ENCODE measurements around the gene SLC9A3.

The SLC9A3 gene

DNA sequence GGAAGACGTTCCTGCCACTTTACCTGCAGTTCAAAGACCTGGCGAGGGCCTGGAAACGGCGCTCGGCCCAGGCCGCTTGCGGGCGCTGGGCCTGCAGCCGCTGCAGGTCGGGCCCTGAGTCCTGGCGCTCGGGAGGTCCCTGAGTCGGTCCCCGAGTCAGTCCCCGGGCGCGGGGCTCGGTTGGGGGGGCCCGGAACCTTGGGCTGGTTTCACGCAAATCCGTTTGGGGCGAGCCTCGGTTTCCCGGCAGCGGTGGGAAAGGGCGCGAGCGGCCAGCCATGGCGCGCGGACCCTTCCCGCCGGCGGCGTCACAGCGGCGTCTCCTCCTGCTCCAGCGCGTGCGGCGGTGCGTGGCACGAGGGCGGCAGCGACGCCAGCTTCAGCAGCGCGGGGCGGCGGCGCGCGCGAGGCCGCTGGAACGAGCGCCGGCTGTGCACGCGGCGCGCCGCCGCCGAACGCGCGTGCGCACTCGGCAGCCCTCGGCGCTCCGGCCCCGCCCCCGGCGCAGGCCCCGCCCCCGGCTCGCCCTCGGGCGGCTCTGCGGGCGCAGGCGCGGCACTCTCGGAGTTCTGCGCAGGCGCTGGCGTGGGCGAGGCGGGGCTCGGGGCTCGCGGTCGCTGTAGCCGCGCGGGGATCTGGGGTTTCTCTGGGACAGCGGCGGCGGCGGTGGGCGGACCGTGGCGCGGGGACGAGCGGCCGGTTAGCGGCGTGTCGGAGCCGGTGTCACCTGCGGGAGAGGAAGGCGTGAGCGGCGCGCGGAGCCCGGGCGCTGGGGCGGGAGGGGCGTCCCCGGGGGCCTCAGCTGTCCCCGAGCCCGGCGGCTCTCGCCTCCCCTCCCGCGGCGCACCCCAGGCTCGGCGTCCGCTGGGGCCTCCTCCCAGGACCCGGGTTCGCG lies 51.3 kb downstream of the SLC9A3 start (continued):
- TF ChIP-seq, protein P1, sequence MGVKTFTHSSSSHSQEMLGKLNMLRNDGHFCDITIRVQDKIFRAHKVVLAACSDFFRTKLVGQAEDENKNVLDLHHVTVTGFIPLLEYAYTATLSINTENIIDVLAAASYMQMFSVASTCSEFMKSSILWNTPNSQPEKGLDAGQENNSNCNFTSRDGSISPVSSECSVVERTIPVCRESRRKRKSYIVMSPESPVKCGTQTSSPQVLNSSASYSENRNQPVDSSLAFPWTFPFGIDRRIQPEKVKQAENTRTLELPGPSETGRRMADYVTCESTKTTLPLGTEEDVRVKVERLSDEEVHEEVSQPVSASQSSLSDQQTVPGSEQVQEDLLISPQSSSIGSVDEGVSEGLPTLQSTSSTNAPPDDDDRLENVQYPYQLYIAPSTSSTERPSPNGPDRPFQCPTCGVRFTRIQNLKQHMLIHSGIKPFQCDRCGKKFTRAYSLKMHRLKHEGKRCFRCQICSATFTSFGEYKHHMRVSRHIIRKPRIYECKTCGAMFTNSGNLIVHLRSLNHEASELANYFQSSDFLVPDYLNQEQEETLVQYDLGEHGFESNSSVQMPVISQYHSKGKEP (tag by site-specific recombination; IDR thresholded peaks at IDR 0.05): no peak
- TF ChIP-seq, protein P2, sequence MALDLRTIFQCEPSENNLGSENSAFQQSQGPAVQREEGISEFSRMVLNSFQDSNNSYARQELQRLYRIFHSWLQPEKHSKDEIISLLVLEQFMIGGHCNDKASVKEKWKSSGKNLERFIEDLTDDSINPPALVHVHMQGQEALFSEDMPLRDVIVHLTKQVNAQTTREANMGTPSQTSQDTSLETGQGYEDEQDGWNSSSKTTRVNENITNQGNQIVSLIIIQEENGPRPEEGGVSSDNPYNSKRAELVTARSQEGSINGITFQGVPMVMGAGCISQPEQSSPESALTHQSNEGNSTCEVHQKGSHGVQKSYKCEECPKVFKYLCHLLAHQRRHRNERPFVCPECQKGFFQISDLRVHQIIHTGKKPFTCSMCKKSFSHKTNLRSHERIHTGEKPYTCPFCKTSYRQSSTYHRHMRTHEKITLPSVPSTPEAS (tag by site-specific recombination; IDR thresholded peaks at IDR 0.05): no peak
- TF ChIP-seq KLF8 (tag by site-specific recombination; IDR thresholded peaks at IDR 0.05) (peak; percentile 19; the same call in 1 of the 2 replicates), ZNF146 (tag by site-specific recombination; IDR thresholded peaks at IDR 0.05) (no peak), ZNF658 (tag by site-specific recombination; IDR thresholded peaks at IDR 0.05) (no peak), ZNF266 (tag by site-specific recombination; IDR thresholded peaks at IDR 0.05; ENCODE audit: low read depth) (no peak), ZNF2 (tag by site-specific recombination; IDR thresholded peaks at IDR 0.05) (peak; percentile 53; the same call in 1 of the 2 replicates), ZBTB21 (tag by site-specific recombination; IDR thresholded peaks at IDR 0.05) (no peak), TRIM28 (IDR thresholded peaks at IDR 0.05; ENCODE audit: borderline replicate concordance, low read length) (no peak), ZNF350 (tag by site-specific recombination; IDR thresholded peaks at IDR 0.05) (no peak), KLF9 (tag by site-specific recombination; IDR thresholded peaks at IDR 0.05; ENCODE audit: low read depth) (no peak), ZNF23 (tag by site-specific recombination; IDR thresholded peaks at IDR 0.05; ENCODE audit: borderline replicate concordance) (no peak), KLF1 (tag by site-specific recombination; IDR thresholded peaks at IDR 0.05) (no peak), ZNF133 (tag by site-specific recombination; IDR thresholded peaks at IDR 0.05) (no peak), ZNF16 (tag by site-specific recombination; IDR thresholded peaks at IDR 0.05; ENCODE audit: low read depth) (no peak), ZNF610 (tag by site-specific recombination; IDR thresholded peaks at IDR 0.05; ENCODE audit: borderline replicate concordance) (0 out of 2 replicates have a peak, but pooled peaks have one; percentile 20), ZNF140 (tag by site-specific recombination; IDR thresholded peaks at IDR 0.05) (no peak), ZNF214 (tag by site-specific recombination; IDR thresholded peaks at IDR 0.05; ENCODE audit: borderline replicate concordance) (no peak), ZNF112 (tag by site-specific recombination; IDR thresholded peaks at IDR 0.05) (no peak), ZNF157 (tag by site-specific recombination; IDR thresholded peaks at IDR 0.05) (no peak), ZNF514 (tag by site-specific recombination; IDR thresholded peaks at IDR 0.05) (no peak), WT1 (tag by site-specific recombination; IDR thresholded peaks at IDR 0.05) (no peak)
- TF ChIP-seq, protein P3, sequence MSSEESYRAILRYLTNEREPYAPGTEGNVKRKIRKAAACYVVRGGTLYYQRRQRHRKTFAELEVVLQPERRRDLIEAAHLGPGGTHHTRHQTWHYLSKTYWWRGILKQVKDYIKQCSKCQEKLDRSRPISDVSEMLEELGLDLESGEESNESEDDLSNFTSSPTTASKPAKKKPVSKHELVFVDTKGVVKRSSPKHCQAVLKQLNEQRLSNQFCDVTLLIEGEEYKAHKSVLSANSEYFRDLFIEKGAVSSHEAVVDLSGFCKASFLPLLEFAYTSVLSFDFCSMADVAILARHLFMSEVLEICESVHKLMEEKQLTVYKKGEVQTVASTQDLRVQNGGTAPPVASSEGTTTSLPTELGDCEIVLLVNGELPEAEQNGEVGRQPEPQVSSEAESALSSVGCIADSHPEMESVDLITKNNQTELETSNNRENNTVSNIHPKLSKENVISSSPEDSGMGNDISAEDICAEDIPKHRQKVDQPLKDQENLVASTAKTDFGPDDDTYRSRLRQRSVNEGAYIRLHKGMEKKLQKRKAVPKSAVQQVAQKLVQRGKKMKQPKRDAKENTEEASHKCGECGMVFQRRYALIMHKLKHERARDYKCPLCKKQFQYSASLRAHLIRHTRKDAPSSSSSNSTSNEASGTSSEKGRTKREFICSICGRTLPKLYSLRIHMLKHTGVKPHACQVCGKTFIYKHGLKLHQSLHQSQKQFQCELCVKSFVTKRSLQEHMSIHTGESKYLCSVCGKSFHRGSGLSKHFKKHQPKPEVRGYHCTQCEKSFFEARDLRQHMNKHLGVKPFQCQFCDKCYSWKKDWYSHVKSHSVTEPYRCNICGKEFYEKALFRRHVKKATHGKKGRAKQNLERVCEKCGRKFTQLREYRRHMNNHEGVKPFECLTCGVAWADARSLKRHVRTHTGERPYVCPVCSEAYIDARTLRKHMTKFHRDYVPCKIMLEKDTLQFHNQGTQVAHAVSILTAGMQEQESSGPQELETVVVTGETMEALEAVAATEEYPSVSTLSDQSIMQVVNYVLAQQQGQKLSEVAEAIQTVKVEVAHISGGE (tag by site-specific recombination; conservative IDR thresholded peaks at IDR 0.05; ENCODE audit: low read depth): no peak
- TF ChIP-seq, protein P4, sequence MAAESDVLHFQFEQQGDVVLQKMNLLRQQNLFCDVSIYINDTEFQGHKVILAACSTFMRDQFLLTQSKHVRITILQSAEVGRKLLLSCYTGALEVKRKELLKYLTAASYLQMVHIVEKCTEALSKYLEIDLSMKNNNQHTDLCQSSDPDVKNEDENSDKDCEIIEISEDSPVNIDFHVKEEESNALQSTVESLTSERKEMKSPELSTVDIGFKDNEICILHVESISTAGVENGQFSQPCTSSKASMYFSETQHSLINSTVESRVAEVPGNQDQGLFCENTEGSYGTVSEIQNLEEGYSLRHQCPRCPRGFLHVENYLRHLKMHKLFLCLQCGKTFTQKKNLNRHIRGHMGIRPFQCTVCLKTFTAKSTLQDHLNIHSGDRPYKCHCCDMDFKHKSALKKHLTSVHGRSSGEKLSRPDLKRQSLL (tag by site-specific recombination; IDR thresholded peaks at IDR 0.05): no peak
- TF ChIP-seq, protein P5, sequence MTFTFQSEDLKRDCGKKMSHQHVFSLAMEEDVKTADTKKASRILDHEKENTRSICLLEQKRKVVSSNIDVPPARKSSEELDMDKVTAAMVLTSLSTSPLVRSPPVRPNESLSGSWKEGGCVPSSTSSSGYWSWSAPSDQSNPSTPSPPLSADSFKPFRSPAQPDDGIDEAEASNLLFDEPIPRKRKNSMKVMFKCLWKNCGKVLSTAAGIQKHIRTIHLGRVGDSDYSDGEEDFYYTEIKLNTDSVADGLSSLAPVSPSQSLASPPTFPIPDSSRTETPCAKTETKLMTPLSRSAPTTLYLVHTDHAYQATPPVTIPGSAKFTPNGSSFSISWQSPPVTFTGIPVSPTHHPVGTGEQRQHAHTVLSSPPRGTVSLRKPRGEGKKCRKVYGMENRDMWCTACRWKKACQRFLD (tag by site-specific recombination; IDR thresholded peaks at IDR 0.05): no peak
- TF ChIP-seq, protein P6, sequence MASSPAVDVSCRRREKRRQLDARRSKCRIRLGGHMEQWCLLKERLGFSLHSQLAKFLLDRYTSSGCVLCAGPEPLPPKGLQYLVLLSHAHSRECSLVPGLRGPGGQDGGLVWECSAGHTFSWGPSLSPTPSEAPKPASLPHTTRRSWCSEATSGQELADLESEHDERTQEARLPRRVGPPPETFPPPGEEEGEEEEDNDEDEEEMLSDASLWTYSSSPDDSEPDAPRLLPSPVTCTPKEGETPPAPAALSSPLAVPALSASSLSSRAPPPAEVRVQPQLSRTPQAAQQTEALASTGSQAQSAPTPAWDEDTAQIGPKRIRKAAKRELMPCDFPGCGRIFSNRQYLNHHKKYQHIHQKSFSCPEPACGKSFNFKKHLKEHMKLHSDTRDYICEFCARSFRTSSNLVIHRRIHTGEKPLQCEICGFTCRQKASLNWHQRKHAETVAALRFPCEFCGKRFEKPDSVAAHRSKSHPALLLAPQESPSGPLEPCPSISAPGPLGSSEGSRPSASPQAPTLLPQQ (tag by site-specific recombination; IDR thresholded peaks at IDR 0.05): no peak
- TF ChIP-seq, protein P7, sequence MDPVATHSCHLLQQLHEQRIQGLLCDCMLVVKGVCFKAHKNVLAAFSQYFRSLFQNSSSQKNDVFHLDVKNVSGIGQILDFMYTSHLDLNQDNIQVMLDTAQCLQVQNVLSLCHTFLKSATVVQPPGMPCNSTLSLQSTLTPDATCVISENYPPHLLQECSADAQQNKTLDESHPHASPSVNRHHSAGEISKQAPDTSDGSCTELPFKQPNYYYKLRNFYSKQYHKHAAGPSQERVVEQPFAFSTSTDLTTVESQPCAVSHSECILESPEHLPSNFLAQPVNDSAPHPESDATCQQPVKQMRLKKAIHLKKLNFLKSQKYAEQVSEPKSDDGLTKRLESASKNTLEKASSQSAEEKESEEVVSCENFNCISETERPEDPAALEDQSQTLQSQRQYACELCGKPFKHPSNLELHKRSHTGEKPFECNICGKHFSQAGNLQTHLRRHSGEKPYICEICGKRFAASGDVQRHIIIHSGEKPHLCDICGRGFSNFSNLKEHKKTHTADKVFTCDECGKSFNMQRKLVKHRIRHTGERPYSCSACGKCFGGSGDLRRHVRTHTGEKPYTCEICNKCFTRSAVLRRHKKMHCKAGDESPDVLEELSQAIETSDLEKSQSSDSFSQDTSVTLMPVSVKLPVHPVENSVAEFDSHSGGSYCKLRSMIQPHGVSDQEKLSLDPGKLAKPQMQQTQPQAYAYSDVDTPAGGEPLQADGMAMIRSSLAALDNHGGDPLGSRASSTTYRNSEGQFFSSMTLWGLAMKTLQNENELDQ (tag by site-specific recombination; IDR thresholded peaks at IDR 0.05; ENCODE audit: low read depth): no peak
